HepG2 (cell line): Measurements from ENCODE around the gene IFI35. TPM values are rescaled to one million over a fixed set of nuclear protein-coding genes. Genes with fewer than 3 reads are reported as not detected.

Experiments used
- ADNP ChIP-seq: sonication (generic); formaldehyde crosslinking; IDR thresholded peaks from 2 replicates; pipeline ENCODE4 v1.4.0; 2020; ENCODE audit warnings: missing genetic modification reagents
- CHD4 ChIP-seq: fragments of 200-600 bp; sonication (generic); IDR thresholded peaks from 2 replicates; pipeline ENCODE4 v1.7.0; 2017; ENCODE audit warnings: mild to moderate bottlenecking, low read length, borderline replicate concordance
- DR1 ChIP-seq: sonication (generic); formaldehyde crosslinking; IDR thresholded peaks from 2 replicates; pipeline ENCODE4 v1.8.0; 2021; ENCODE audit warnings: mild to moderate bottlenecking, missing genetic modification reagents, inconsistent platforms
- EEA1 ChIP-seq: sonication (generic); formaldehyde crosslinking; IDR thresholded peaks from 2 replicates; pipeline ENCODE4 v1.5.1; 2020; ENCODE audit warnings: mild to moderate bottlenecking, missing genetic modification reagents, borderline replicate concordance
- ETV6 ChIP-seq: sonication (generic); formaldehyde crosslinking; conservative IDR thresholded peaks from 2 replicates; pipeline ENCODE4 v1.4.0; 2020; ENCODE audit warnings: missing genetic modification reagents
- FOXC1 ChIP-seq: sonication (generic); formaldehyde crosslinking; IDR thresholded peaks from 2 replicates; pipeline ENCODE4 v1.8.0; 2022; ENCODE audit warnings: mild to moderate bottlenecking, missing genetic modification reagents, borderline replicate concordance
- GLI4 ChIP-seq: sonication (generic); formaldehyde crosslinking; IDR thresholded peaks from 2 replicates; pipeline ENCODE4 v1.5.1; 2020; ENCODE audit warnings: missing genetic modification reagents, mild to moderate bottlenecking, moderate library complexity, borderline replicate concordance
- HHEX ChIP-seq: IDR thresholded peaks from 2 replicates; pipeline ENCODE4 v1.6.1; 2016; ENCODE audit warnings: control low read depth
- MXD1 ChIP-seq: sonication (generic); formaldehyde crosslinking; IDR thresholded peaks from 2 replicates; pipeline ENCODE4 v1.4.0; 2020; ENCODE audit warnings: mild to moderate bottlenecking, missing genetic modification reagents
- RERE ChIP-seq: IDR thresholded peaks from 2 replicates; pipeline ENCODE4 v1.6.1; 2016; ENCODE audit warnings: low read depth, missing genetic modification reagents, missing compliant biosample characterization
- RXRB ChIP-seq: IDR thresholded peaks from 2 replicates; pipeline ENCODE4 v1.6.1; 2016; ENCODE audit warnings: borderline replicate concordance, missing genetic modification reagents, missing compliant biosample characterization
- ZFYVE20 ChIP-seq: sonication (generic); formaldehyde crosslinking; IDR thresholded peaks from 2 replicates; pipeline ENCODE4 v1.8.0; 2023; ENCODE audit warnings: low read depth, mild to moderate bottlenecking, moderate library complexity, missing genetic modification reagents, borderline replicate concordance
- ZNF34 ChIP-seq: sonication (generic); formaldehyde crosslinking; IDR thresholded peaks from 2 replicates; pipeline ENCODE4 v1.4.0; 2020; ENCODE audit warnings: mild to moderate bottlenecking, missing genetic modification reagents, borderline replicate concordance
- ZNF780A ChIP-seq: sonication (generic); formaldehyde crosslinking; IDR thresholded peaks from 2 replicates; pipeline ENCODE4 v1.8.0; 2022; ENCODE audit warnings: mild to moderate bottlenecking, missing genetic modification reagents, moderate library complexity
- ZSCAN29 ChIP-seq: sonication (generic); formaldehyde crosslinking; conservative IDR thresholded peaks from 2 replicates; pipeline ENCODE4 v1.4.0; 2020; ENCODE audit warnings: mild to moderate bottlenecking, missing genetic modification reagents
- polyA plus RNA-seq, 8 experiments: library from polyadenylated mRNA; depleted of rRNA in 3 of 8; stranded (reverse) in 7 of 8; unstranded in 1 of 8; fragments of >200 nt; fragmentation: Illumina TruSeq in 4 of 8; extraction: Trizol in 4 of 8; gene quantifications; 2 replicates each; pipeline versions ENCODE4 v1.2.1 to v1.2.3, GENCODE V29; 2011 to 2016; ENCODE audit warnings: low read depth in 4 of 8, missing spikeins in 1 of 8, mixed read lengths in 1 of 8; ENCODE audit not compliant: insufficient read depth in 1 of 8
- total RNA-seq, 5 experiments: library from RNA; depleted of rRNA; stranded (reverse); fragments of >200 nt; fragmentation: Illumina TruSeq; extraction: Trizol; gene quantifications; 2 replicates each; pipeline ENCODE4 v1.2.3, GENCODE V29; 2016; ENCODE audit warnings: low read depth in 1 of 5
- TF ChIP-seq, protein P1 (sequence below): sonication (generic); formaldehyde crosslinking; IDR thresholded peaks from 2 replicates; pipeline ENCODE4 v1.9.0; 2021; ENCODE audit warnings: missing genetic modification reagents, borderline replicate concordance

The IFI35 gene
- total and polyA plus RNA-seq, 2 of the 13 experiments (the other 11 are each of a cell fraction or from before 2014, with no cell fraction given), result 28.9 to 38.1 TPM

- TF ChIP-seq ADNP (CRISPR knock-in tag) (no peak), DR1 (CRISPR knock-in tag) (no peak), GLI4 (CRISPR knock-in tag) (no peak), HHEX (CRISPR knock-in tag) (no peak), MXD1 (CRISPR knock-in tag) (no peak), ETV6 (0 out of 2 replicates have a peak, but pooled peaks have one; percentile 30), RERE (CRISPR knock-in tag) (no peak), EEA1 (CRISPR knock-in tag) (no peak), ZFYVE20 (CRISPR knock-in tag) (no peak), ZNF780A (CRISPR knock-in tag) (no peak), ZSCAN29 (CRISPR knock-in tag) (0 out of 2 replicates have a peak, but pooled peaks have one; percentile 70), RXRB (CRISPR knock-in tag) (peak; percentile 77), ZNF34 (CRISPR knock-in tag) (no peak), CHD4 (0 out of 2 replicates have a peak, but pooled peaks have one; percentile 38), FOXC1 (peak; percentile 76; the same call in 1 of the 2 replicates)
- TF ChIP-seq, protein P1, sequence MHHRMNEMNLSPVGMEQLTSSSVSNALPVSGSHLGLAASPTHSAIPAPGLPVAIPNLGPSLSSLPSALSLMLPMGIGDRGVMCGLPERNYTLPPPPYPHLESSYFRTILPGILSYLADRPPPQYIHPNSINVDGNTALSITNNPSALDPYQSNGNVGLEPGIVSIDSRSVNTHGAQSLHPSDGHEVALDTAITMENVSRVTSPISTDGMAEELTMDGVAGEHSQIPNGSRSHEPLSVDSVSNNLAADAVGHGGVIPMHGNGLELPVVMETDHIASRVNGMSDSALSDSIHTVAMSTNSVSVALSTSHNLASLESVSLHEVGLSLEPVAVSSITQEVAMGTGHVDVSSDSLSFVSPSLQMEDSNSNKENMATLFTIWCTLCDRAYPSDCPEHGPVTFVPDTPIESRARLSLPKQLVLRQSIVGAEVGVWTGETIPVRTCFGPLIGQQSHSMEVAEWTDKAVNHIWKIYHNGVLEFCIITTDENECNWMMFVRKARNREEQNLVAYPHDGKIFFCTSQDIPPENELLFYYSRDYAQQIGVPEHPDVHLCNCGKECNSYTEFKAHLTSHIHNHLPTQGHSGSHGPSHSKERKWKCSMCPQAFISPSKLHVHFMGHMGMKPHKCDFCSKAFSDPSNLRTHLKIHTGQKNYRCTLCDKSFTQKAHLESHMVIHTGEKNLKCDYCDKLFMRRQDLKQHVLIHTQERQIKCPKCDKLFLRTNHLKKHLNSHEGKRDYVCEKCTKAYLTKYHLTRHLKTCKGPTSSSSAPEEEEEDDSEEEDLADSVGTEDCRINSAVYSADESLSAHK (CRISPR knock-in tag), result peak; percentile 87; the same call in 1 of the 2 replicates
Measured at GRCh38 chr17:43024407-43025289, 18.1 kb downstream of the IFI35 start, which contains the start of gene RND2 (continued).
